HG03108 (cell line): Measurements from ENCODE around the gene SH2D4B.

Experiments used
- ATAC-seq: cut with Tn5 transposase; IDR thresholded peaks from one replicate; pipeline ENCODE4 v1.9.1; 2021; ENCODE audit warnings: moderate library complexity; ENCODE audit not compliant: unreplicated experiment

SH2D4B gene

GRCh38 chr10:80622153-80622552 lies 84.5 kb downstream of the SH2D4B start:
- ATAC-seq: no peak

- no peak for ATAC-seq
Observed at GRCh38 chr10:80630324-80630723, 92.6 kb downstream of the SH2D4B start.

- no peak for ATAC-seq
Observed at GRCh38 chr10:80632742-80633141, 95.0 kb downstream of the SH2D4B start.

GRCh38 chr10:80633383-80633860 lies 95.7 kb downstream of the SH2D4B start:
- no peak for ATAC-seq

GRCh38 chr10:80633910-80634309 lies 96.2 kb downstream of the SH2D4B start:
- no peak for ATAC-seq

GRCh38 chr10:80642661-80643060 lies 105.0 kb downstream of the SH2D4B start:
- no peak for ATAC-seq

GRCh38 chr10:80646366-80646765 lies 108.7 kb downstream of the SH2D4B start:
- no peak for ATAC-seq

- no peak for ATAC-seq
Observed at GRCh38 chr10:80647173-80647833, 109.6 kb downstream of the SH2D4B start.

GRCh38 chr10:80648106-80648505 lies 110.4 kb downstream of the SH2D4B start:
- ATAC-seq: no peak

- no peak for ATAC-seq
Observed at GRCh38 chr10:80649183-80649582, 111.5 kb downstream of the SH2D4B start.

GRCh38 chr10:80655898-80656297 lies 118.2 kb downstream of the SH2D4B start:
- ATAC-seq: no peak

GRCh38 chr10:80658068-80658467 lies 120.4 kb downstream of the SH2D4B start:
- no peak for ATAC-seq

- ATAC-seq: no peak
Observed at GRCh38 chr10:80659289-80659688, 121.6 kb downstream of the SH2D4B start.

GRCh38 chr10:80660266-80660665 lies 122.6 kb downstream of the SH2D4B start:
- no peak for ATAC-seq

GRCh38 chr10:80660736-80661135 lies 123.0 kb downstream of the SH2D4B start:
- no peak for ATAC-seq

- no peak for ATAC-seq
Observed at GRCh38 chr10:80661526-80661925, 123.8 kb downstream of the SH2D4B start.

GRCh38 chr10:80662429-80663261 lies 124.9 kb downstream of the SH2D4B start:
- ATAC-seq: peak; percentile 68

- peak; percentile 74 for ATAC-seq
Observed at GRCh38 chr10:80664071-80664680, 126.5 kb downstream of the SH2D4B start.

GRCh38 chr10:80669485-80669884 lies 131.8 kb downstream of the SH2D4B start:
- no peak for ATAC-seq

- no peak for ATAC-seq
Observed at GRCh38 chr10:80670774-80671173, 133.1 kb downstream of the SH2D4B start.

GRCh38 chr10:80671847-80672246 lies 134.1 kb downstream of the SH2D4B start:
- ATAC-seq: no peak

GRCh38 chr10:80672613-80673012 lies 134.9 kb downstream of the SH2D4B start:
- ATAC-seq: no peak
